Inferior parietal cortex (tissue), 1 donor: ENCODE measurements around the gene LEKR1.

Source experiments
- DNase-seq: peaks from one replicate; pipeline ENCODE4 v3.0.0-alpha.2; 2016; ENCODE audit errors: extremely low spot score

LEKR1 gene

DNA sequence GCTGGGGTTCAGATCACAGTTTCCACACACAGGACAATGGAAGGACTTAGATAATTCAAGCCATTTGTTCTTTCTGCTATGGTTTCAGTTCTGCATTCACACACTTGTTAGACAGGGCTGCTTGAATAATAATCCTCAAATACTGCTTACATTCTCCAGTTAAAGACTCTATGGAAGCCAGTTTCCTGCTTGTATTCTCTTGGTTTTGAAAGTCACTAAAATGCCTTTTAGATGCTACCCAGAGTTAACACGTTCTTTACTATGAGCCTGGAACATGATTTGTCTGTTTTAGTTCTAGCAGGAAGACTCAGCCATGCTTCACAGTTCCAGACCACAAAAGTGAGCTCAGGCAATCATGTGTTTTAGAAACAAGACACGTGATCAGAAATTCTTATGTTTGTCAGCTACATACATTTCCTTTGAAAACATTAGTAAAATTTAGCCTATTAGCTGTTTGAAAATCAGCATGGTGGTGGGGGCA is 152.4 kb downstream of the LEKR1 start:
- DNase-seq = peak; percentile 8

DNA sequence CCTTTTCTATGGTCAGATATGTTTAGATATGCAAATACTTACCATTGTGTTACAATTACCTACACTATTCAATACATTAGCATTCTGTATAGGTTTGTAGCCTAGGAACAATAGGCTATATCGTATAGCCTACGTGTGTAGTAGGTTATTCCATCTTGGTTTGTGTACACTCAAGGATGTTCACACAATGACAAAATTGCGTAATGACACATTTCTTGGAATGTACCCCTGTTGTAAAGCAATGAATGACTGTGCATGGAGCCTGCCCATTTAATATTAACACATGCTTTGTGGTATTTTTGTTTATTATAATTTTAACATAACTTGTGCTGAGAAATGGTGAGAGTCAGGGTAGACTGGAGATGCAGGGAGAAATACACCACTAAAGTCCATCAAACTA is 154.9 kb downstream of the LEKR1 start:
- no peak for DNase-seq

DNA sequence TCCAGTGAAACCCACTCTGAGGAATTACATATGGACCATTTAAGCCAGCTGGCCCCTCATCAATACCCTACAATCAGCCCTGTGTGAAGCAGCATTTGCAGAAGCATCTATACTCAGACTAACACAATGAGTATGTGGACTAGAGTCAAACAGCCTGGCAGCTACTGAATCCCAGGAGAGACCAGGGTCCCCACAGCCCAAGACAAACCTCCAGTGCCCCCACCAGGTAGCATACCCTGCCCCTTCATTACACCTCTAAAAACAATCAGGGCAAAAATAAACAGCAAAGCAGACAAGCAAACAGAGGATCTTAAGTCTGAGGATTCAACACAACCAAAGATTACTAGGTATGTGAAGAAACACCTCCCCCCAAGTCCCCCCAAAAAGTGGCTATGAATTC is 157.4 kb downstream of the LEKR1 start:
- DNase-seq = no peak

DNA sequence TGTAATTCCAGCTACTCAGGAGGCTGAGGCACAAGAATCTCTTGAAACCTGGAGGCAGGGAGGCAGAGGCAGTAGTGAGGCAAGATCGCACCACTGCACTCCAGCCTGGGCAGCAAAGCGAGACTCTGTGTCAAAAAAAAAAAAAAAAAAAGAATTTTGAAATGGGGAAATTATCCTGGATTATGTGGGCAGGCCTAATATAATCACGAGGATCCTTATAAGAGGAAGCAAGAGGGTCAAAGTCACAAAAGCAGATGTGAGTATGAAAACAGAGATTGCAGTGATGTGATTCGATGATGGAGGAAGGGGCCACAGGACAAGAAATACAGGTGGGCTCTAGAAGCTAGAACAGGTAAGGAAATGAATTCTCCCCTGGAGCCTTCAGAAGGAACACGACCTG is 159.6 kb downstream of the LEKR1 start:
- no peak for DNase-seq

DNA sequence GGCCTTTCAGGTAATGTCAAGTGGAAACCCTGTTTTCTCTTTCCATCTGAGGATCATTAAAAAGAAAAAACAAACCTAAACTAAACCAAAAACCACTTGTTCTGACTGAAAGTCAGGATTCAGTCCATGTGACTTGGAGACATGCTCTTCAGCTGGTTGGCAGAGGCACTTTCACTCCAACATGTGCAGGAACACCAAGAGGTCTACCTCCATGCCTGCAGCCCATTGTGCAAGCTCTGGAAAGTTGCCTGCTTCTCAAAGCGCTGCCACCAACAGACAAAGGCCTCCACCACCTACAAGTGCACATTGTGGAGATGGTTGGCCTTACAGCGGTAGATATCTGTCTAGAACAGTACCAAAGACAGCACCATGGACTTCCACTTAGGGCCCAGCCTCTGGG is 161.8 kb downstream of the LEKR1 start:
- no peak for DNase-seq

DNA sequence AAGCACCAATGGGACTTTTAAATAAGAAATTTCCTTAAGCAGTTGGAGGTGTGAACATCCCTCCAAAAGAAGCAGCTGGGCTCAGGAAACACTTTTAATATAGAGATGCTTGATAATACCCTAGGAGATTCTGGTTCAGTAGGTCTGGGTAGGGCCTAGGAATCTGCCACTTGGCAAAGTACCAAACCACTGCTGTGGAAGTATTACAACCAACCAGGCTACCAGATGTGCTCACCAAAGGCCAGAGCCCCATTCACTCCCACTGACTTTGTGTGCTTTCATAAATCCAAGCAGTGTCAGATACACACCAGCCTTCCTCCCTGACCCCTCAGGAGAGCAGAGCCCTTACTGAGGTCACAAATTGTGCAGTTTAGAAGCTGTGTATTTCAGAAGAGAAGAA is 171.2 kb downstream of the LEKR1 start:
- no peak for DNase-seq

DNA sequence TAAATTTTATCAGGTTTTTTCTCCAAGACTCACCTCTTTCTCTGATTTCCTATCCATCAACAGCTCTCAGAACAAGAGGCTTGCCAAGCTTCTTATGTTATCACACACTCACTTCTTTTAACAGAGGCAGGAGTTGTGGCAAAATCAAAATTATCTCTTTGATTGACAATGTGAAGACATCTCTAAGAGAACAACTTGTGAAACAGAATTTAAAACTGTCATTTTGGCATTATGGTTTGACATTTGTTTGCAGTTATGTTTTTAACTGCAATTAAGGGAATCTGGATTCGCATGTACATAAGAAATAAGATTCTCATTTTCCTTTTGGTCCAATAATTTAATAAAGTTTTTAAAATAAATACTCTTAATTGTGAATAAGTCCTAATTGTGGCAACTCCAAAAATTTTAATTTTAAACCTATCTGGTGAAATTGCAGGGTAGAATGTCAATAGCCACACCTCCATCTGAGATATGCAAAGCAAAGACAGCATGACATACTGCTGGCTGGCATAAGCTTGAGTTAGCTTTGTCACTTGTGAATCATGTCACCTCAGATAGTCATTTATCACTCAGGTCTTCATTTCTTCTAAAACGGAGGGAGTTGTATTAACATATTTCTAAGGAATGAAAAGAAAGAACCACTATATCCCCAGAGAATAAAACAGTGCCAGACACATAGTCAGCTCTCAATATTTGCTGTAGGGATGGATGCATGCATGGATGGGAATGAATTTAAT is 175.2 kb downstream of the LEKR1 start:
- no peak for DNase-seq

DNA sequence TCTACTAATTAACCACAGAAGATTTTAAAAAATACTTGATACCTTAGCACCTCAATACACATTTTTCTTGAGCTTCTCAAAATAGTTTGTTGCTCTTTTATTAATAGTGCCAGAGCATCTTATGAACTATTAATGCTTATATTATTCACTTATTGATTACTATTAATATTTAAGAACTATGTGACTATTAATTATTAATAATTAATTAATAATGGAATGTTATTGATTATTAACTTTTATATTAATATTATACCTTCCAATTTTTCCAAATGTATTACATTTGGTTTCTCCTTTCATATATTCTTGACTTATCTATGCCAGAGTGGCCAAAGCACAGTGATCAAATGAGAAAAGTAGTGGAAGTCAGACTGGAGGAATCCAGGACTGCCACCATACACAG is 195.5 kb downstream of the LEKR1 start:
- DNase-seq = no peak

DNA sequence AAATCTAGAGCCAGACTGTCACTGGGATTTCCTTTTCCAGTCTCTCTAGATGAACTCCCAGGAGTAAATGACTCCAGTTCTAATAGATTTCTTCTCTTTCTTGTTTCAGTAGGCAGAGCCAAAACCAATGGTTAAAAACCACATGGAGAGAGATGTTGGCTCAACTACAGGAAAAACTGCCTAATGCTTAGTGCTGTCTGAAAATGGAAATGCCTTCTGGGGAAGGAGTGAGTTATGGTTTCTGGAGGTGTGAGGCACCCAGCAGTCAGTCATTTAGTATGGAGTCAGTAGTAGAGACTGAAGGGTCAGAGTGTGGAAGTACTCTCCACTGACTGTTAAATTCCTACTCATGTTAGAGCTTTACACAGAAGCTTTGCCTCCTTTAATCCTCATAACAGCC is 197.1 kb downstream of the LEKR1 start:
- DNase-seq = no peak

DNA sequence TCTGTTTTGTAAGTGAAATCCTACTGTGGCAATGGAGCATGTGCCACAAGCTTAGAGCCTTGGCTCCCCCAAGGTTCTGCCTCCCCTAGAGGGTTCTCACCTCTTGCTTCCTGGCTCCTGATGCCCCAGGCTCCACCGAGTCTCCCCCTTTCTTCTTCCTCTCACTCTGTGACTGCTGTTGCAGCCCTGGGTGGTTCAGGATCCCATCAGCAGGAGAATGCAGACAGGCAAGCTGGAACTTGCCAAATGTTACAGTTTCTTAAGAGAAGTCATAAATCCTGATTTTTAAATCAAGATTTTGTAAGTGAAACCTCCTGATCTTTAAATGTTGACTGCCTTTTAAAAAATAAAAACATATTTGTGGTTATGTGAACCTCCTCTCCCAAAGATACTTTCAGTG is 199.9 kb downstream of the LEKR1 start:
- no peak for DNase-seq

DNA sequence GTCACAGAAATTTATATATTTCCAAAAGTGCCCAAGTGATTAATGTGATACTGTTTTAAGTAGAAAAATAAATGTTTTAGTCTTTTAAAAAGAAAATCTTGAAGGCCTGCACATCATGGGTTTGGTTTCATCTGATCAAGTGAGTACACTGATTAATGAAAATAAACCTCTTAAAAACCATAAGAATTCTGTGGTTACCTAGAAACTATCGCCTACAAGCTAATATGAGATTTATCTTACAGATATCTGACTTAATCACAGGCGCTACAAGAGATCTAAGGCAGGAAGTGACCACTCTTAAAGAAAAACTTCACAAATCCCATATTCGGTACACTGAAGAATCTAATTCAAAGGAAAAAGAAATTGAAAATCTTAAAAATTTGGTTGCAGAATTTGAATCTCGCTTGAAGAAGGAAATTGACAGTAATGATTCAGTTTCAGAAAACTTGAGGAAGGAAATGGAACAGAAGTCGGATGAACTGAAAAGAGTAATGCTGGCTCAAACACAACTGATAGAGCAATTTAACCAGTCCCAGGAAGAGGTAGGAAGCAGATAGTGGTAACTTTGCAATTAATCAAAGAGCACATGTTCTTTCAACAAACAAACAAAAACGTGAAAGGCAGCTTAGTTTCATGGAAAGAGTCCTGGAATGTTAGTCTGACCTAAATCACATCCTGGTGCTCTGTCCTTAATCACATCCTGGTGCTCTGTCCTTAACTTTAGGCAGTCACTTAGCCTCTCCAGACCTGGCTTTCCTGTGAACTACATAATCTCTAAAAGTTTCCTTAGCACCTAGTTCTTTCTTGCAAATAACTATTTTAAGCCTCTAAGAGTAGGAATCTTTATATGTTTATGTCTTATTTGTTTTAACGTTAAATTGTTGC is 201.9 kb downstream of the LEKR1 start:
- DNase-seq = no peak

DNA sequence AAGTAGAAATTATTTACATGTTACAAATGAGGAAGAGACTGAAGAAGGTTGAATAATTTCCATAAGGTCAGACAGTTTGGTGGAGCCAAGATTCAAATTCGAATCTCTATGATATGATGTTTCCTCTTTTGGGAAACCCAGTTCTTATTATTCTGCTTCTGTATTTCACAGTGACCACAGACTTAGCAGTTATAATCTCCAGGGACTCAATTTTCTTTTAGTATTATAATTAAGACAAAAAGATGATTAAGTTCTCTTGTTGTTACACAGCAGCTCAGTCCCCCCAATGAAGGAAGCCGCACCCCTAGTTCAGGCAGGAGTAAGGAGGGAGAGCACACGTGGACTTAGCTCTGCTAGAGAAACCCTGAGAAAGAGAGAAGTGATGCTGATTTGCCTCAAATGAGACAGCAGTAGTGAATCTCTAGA is 203.2 kb downstream of the LEKR1 start:
- DNase-seq = no peak

DNA sequence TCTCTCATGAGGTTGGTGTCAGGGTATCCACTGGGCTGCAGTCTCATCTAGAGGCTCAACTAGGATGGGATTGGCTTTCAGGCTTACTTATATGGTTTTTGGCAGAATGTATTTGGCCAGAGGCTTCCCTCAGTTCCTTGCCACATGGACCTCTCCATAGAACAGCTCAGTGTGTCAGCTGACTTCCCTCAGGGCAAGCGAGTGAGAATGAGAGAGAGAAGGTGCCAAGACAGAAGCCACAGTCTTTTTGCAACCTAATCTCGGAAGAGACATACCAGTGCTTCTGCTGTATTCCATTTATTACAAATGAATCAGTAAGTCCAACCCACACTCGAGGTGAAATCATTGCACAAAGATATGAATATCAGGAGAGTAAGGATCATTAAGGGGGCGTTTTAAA is 204.6 kb downstream of the LEKR1 start:
- DNase-seq = no peak

DNA sequence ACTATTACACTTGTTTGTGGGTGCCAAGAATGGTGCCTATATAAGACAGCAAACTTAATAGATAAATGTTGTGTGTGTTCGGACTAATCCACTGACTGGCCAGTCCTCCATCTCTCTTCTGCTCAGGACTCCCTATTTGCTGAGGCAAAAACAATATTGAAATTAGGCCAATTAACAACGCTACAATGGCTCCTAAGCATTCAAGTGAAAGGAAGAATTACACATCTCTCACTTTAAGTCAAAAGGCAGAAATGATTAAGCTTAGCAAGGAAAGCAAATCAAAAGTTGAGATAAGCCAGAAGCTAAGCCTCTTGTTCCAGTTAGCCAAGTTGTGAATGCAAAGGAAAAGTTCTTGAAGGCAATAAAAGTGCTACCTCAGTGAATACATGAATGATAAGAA is 206.8 kb downstream of the LEKR1 start:
- DNase-seq = no peak

DNA sequence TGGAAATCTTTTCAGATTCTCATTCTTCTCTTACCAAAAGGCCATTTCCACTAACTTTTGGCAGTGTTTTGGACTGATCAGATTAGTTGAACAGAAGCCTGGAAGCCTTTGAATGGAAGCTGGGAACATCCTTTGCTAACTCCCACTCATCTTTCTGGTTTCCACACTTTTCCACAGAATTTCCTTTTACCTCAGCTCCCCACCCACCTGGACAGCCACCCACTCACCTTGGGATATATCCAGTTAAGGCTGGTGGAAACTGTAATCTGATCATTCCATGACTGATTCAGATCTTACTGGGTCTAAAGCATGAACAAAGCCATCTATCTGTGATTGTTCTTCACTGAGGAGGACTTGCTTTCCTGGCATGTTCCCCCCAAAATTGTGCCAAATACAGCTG is 214.3 kb downstream of the LEKR1 start:
- no peak for DNase-seq

DNA sequence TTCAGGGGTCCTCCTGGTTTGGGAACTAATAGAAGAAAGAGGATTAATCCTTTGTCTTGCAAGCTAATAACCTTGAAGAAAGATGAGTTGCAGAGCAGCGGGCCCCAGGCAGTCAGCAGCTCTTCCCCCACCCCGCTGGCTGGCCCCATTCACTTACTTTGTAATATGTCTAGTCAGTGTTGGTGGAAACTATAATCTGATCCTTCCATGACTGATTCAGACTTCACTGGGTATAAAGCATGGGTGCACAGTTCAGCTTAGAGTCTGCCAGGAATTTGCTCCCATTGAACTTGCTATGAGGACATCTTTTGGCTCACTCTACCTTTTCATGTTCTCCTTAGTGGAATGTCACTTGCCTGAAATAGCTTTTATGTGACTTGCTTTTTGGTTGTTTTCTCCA is 216.1 kb downstream of the LEKR1 start:
- DNase-seq = no peak

DNA sequence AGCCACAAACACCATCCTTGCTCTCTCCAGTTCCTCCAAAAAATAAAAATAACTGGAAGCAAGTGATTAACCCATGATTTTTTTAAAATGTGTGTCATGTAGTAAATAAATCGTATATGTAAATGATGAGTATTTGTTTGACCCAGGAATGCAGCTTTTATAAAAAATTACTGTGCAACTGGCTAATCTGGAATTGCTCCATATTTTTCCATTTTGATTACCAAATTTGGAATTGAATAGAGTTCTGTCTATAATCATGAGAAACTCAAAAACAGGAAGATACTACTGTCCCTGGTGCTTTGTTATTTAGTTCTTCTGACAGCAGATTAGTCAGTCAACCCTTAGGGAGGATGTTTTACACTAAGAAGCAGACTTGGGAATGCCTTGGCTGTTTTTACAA is 217.6 kb downstream of the LEKR1 start:
- DNase-seq = no peak

DNA sequence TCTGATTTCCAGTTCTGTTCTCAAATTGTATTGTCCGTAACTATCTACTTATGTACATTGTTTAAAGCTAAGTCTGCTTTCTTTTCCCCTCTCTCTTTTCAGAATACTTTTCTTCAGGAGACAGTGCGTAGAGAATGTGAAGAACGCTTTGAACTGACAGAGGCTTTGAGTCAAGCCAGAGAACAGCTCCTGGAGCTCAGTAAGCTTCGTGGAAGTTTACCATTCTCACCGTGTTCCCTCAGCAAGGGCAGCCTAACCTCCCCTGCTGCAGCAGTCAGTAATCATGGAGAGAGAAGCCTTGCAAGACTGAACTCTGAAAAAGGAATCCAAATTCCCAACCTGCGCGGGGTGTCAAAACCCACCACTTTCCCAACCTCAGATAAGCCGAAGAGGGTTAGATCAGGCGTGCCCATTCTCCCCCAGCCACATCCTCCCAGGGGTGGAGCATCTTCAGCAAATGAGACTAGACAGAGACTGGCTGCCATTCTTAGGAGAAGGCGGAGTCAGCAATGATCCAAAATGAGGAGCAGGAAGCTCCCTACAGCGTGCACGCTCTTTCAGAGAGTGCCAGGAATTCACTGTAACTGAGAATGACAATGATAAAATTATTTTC is 219.2 kb downstream of the LEKR1 start:
- DNase-seq = no peak

DNA sequence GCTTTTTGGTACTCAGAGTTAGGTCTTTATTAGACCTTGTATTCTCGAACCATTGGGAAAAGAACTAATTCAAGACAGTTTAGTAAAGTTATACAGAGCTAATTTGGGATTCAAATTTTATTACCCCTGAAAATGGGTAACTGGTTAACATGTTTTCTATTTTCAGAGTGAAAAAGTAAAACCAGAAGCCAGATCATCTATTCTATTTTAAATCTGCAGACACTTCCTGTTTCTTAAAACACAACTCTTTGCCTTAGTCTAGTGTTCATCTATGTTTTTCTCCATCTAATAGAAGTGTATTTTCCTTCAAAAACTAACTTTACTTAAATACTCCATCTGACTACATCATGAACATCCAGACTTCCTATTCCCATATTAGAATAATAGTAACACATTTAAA is 220.4 kb downstream of the LEKR1 start:
- DNase-seq = no peak

DNA sequence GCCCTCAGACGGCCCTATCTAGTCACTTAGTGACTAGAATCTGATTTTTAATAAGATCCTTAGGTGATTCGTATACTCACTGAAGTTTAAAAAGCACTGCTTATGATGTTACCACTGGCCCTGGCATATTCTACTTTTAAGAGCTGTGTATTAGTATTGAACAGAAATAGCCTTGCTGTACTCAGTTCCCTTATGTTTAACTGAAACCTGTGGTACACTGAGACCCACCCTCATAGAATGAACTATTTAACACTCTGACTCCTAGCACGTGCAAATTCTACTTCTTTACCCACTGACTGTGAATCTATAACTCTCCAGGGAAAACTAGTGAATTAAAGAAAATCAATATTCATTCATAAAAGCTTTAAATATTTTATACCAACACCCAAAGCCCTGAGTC is 224.9 kb downstream of the LEKR1 start:
- no peak for DNase-seq

DNA sequence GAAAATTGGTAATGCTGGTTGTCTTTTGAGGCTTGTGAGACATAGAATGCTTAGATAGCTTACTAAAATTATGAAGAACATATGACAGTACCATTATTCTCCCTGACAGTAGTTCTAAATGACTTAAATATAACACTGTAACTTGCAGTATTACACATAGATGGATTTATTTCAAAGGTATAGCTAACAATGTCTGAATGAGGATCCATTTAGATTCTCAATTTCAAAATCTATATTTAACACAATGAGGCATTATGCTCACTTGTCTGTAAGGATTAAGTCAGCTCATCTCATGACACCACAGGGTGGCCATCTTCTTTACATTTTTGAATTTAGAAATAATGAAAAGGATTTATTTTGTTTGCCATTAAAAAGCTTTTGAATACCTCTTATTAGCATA is 225.4 kb downstream of the LEKR1 start:
- no peak for DNase-seq

DNA sequence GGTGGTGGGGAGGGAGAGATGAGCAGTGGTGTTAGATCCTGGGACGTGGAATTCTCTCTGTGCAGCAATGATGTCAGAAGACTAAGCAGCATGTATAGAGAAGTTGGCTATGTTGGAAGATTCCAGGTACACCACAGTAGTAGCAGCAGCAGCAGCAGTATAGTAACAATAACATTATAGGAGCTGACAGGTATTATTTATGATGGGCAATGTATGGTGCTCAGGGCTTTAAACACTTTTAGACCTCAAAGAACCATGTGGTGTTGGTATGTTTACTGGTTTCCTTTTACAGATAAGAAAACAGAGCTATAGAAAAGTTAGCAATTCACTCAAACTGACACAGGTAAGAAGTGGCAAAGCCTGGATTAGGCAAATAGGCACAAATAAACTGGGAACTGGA is 229.9 kb downstream of the LEKR1 start:
- DNase-seq = no peak
